Measurements from ENCODE around the gene RDH16. TPM values are rescaled to one million over a fixed set of nuclear protein-coding genes. Genes with fewer than 3 reads are reported as not detected.
"Not testable (repeated sequence)": the region's sequence is repeated elsewhere in the genome, so short reads cannot be mapped to it uniquely, and the experiment has no call there.

Gene RDH16
- total and polyA plus RNA-seq, 2 donors from 2014 or later = 0.15 to 0.41 TPM

DNA sequence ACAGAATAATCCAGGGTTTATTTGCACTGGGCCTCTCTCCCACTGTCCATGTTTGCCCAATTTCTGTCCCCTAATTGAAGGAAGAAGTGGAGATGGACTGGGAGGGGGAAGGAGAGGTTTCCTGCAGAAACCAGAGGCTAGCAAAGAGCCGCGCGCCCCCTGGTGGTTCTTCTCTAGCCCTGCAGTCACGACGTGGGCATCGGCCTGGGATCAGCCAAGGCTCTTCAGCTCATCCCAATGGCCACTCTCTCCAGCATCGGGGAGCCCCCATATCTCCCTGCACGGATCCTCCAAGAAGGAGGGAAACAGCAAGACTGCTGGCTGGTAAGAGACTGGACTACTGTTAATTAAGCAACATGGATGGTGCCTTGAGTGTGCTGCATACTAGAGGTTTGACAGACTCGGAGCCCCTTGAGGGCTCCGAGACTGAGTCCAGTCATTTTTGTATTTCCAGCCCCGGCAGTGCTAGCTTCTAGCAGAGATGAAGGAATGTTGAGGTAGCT lies 30.2 kb upstream of the RDH16 start:
- FAIRE-seq = no peak
- no peak overlapping the region for H3K9ac ChIP-seq (ENCODE audit: low read length in 3 of 3)
- peak; percentile 79 to 93 (median 87) for DNase-seq
- intact Hi-C loops (cut with DNase I) = no loop called here
- no peak overlapping the region for H3K4me3 ChIP-seq (ENCODE audit: low read length in 3 of 3)
- H3K36me3 ChIP-seq (ENCODE audit: control insufficient read depth in 2 of 3, insufficient read depth in 3 of 3, low read length in 3 of 3) = no peaks in the 10 kb centered on the region
- no peaks in the 10 kb centered on the region for H3K27me3 ChIP-seq (ENCODE audit: control insufficient read depth, insufficient read depth, low read length)
- TF ChIP-seq CTCF (IDR thresholded peaks at IDR 0.05; ENCODE audit: borderline replicate concordance, extremely low read depth, insufficient read depth) = peak; percentile 94
- H3K27ac ChIP-seq (ENCODE audit: low read depth in 2 of 2, low read length in 2 of 2) = no peak overlapping the region
- H3K9me3 ChIP-seq (ENCODE audit: control insufficient read depth in 2 of 3, insufficient read depth in 1 of 3, low read length in 3 of 3) = no peaks in the 10 kb centered on the region
- peaks cover 0 to 9% (median 0%) of the 10 kb centered on the region in 3 donors for H3K4me1 ChIP-seq (ENCODE audit: control insufficient read depth in 2 of 3, insufficient read depth in 2 of 3, low read depth in 1 of 3, low read length in 3 of 3)

GRCh38 chr12:56987011-56987410 lies 29.6 kb upstream of the RDH16 start:
- no peaks in the 10 kb centered on the region for H3K27me3 ChIP-seq (ENCODE audit: control insufficient read depth, insufficient read depth, low read length)
- no peak overlapping the region for H3K27ac ChIP-seq (ENCODE audit: low read depth in 2 of 2, low read length in 2 of 2)
- H3K9ac ChIP-seq (ENCODE audit: low read length in 3 of 3) = no peak overlapping the region
- intact Hi-C loops (cut with DNase I) = no loop called here
- peaks cover 0 to 9% (median 0%) of the 10 kb centered on the region in 3 donors for H3K4me1 ChIP-seq (ENCODE audit: control insufficient read depth in 2 of 3, insufficient read depth in 2 of 3, low read depth in 1 of 3, low read length in 3 of 3)
- TF ChIP-seq CTCF (IDR thresholded peaks at IDR 0.05; ENCODE audit: borderline replicate concordance, extremely low read depth, insufficient read depth) = no peak
- no peaks in the 10 kb centered on the region for H3K36me3 ChIP-seq (ENCODE audit: control insufficient read depth in 2 of 3, insufficient read depth in 3 of 3, low read length in 3 of 3)
- FAIRE-seq (no peak), DNase-seq (no peak)
- H3K4me3 ChIP-seq (ENCODE audit: low read length in 3 of 3) = no peak overlapping the region
- H3K9me3 ChIP-seq (ENCODE audit: control insufficient read depth in 2 of 3, insufficient read depth in 1 of 3, low read length in 3 of 3) = no peaks in the 10 kb centered on the region

GRCh38 chr12:56985714-56986113 lies 28.3 kb upstream of the RDH16 start:
- H3K4me1 ChIP-seq (ENCODE audit: control insufficient read depth in 2 of 3, insufficient read depth in 2 of 3, low read depth in 1 of 3, low read length in 3 of 3); H3K36me3 ChIP-seq (ENCODE audit: control insufficient read depth in 2 of 3, insufficient read depth in 3 of 3, low read length in 3 of 3); DNase-seq; FAIRE-seq; intact Hi-C loops (cut with DNase I); H3K27me3 ChIP-seq (ENCODE audit: control insufficient read depth, insufficient read depth, low read length); H3K27ac ChIP-seq (ENCODE audit: low read depth in 2 of 2, low read length in 2 of 2); H3K9ac ChIP-seq (ENCODE audit: low read length in 3 of 3); H3K4me3 ChIP-seq (ENCODE audit: low read length in 3 of 3); H3K9me3 ChIP-seq (ENCODE audit: control insufficient read depth in 2 of 3, insufficient read depth in 1 of 3, low read length in 3 of 3): not testable (repeated sequence)

DNA sequence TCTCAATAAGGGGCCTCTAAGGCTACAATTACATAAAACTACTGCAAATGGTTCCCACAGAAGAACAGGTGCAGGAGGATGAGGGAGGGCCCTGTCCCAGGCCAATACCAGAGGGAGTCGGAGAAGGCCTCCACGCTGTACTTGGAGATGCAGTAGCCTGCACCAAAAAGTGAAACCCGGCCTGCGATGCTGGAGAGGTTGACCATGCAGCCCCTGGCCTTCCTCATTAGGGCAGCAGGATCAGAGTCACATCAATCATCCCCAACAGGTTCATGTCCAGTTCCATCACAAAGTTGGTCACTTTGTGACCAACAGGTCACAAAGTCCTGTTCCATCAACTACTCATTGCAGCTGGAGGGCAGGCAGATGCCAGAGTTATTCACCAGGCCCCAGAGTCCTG lies 26.0 kb upstream of the RDH16 start:
- no peak for TF ChIP-seq CTCF (IDR thresholded peaks at IDR 0.05; ENCODE audit: borderline replicate concordance, extremely low read depth, insufficient read depth)
- no peaks in the 10 kb centered on the region for H3K4me1 ChIP-seq (ENCODE audit: control insufficient read depth in 2 of 3, insufficient read depth in 2 of 3, low read depth in 1 of 3, low read length in 3 of 3)
- no peak for FAIRE-seq

GRCh38 chr12:56982578-56983236 lies 25.3 kb upstream of the RDH16 start:
- H3K27me3 ChIP-seq (ENCODE audit: control insufficient read depth, insufficient read depth, low read length); H3K4me3 ChIP-seq (ENCODE audit: low read length in 3 of 3); H3K36me3 ChIP-seq (ENCODE audit: control insufficient read depth in 2 of 3, insufficient read depth in 3 of 3, low read length in 3 of 3); H3K4me1 ChIP-seq (ENCODE audit: control insufficient read depth in 2 of 3, insufficient read depth in 2 of 3, low read depth in 1 of 3, low read length in 3 of 3); H3K9me3 ChIP-seq (ENCODE audit: control insufficient read depth in 2 of 3, insufficient read depth in 1 of 3, low read length in 3 of 3); FAIRE-seq; H3K9ac ChIP-seq (ENCODE audit: low read length in 3 of 3); H3K27ac ChIP-seq (ENCODE audit: low read depth in 2 of 2, low read length in 2 of 2); intact Hi-C loops (cut with DNase I): not testable (repeated sequence)
- DNase-seq = peak in 2 of 5 donors; percentile 26 to 52

More for the DNA sequence above, 26.0 kb upstream of the RDH16 start:
- H3K27me3 ChIP-seq (ENCODE audit: control insufficient read depth, insufficient read depth, low read length) = no peaks in the 10 kb centered on the region
- no peaks in the 10 kb centered on the region for H3K36me3 ChIP-seq (ENCODE audit: control insufficient read depth in 2 of 3, insufficient read depth in 3 of 3, low read length in 3 of 3)
- H3K9me3 ChIP-seq (ENCODE audit: control insufficient read depth in 2 of 3, insufficient read depth in 1 of 3, low read length in 3 of 3) = no peaks in the 10 kb centered on the region
- no peak overlapping the region for H3K27ac ChIP-seq (ENCODE audit: low read depth in 2 of 2, low read length in 2 of 2)
- intact Hi-C loops (cut with DNase I) = no loop called here
- no peak for DNase-seq
- H3K9ac ChIP-seq (ENCODE audit: low read length in 3 of 3) = no peak overlapping the region
- H3K4me3 ChIP-seq (ENCODE audit: low read length in 3 of 3) = no peak overlapping the region

All from kidney (tissue), 14 donors.